ENCODE results near the gene CRLF1. TPM values are rescaled to one million over a fixed set of nuclear protein-coding genes. Genes with fewer than 3 reads are reported as not detected.

CRLF1 gene
- total and polyA plus RNA-seq, 2 experiments from 2014 or later = 18.1 to 19.7 TPM

DNA sequence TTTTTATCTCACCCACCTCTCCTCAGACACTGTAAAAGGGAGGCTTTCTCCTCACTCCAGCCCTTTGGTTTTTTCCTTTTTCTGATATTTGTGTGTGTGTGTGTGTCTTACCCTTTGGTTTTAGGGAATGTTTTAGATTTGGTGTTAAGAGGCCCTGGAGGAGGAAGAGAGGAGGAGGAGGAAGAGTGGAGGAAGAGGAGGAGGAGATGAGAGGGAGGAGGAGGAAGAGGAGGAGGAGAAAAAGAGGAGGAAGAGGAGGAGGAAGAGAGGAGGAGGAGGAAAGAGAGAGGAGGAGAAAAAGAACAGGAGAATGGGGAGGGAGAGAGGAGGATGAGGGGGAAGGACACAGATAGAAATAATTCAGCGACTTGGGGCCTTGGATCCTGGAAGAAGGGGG, 40.8 kb upstream of the CRLF1 start (continued):
- TF ChIP-seq, protein P1, sequence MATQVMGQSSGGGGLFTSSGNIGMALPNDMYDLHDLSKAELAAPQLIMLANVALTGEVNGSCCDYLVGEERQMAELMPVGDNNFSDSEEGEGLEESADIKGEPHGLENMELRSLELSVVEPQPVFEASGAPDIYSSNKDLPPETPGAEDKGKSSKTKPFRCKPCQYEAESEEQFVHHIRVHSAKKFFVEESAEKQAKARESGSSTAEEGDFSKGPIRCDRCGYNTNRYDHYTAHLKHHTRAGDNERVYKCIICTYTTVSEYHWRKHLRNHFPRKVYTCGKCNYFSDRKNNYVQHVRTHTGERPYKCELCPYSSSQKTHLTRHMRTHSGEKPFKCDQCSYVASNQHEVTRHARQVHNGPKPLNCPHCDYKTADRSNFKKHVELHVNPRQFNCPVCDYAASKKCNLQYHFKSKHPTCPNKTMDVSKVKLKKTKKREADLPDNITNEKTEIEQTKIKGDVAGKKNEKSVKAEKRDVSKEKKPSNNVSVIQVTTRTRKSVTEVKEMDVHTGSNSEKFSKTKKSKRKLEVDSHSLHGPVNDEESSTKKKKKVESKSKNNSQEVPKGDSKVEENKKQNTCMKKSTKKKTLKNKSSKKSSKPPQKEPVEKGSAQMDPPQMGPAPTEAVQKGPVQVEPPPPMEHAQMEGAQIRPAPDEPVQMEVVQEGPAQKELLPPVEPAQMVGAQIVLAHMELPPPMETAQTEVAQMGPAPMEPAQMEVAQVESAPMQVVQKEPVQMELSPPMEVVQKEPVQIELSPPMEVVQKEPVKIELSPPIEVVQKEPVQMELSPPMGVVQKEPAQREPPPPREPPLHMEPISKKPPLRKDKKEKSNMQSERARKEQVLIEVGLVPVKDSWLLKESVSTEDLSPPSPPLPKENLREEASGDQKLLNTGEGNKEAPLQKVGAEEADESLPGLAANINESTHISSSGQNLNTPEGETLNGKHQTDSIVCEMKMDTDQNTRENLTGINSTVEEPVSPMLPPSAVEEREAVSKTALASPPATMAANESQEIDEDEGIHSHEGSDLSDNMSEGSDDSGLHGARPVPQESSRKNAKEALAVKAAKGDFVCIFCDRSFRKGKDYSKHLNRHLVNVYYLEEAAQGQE (IDR thresholded peaks at IDR 0.05; ENCODE audit: unreplicated experiment) = no peak
- TF ChIP-seq, protein P2, sequence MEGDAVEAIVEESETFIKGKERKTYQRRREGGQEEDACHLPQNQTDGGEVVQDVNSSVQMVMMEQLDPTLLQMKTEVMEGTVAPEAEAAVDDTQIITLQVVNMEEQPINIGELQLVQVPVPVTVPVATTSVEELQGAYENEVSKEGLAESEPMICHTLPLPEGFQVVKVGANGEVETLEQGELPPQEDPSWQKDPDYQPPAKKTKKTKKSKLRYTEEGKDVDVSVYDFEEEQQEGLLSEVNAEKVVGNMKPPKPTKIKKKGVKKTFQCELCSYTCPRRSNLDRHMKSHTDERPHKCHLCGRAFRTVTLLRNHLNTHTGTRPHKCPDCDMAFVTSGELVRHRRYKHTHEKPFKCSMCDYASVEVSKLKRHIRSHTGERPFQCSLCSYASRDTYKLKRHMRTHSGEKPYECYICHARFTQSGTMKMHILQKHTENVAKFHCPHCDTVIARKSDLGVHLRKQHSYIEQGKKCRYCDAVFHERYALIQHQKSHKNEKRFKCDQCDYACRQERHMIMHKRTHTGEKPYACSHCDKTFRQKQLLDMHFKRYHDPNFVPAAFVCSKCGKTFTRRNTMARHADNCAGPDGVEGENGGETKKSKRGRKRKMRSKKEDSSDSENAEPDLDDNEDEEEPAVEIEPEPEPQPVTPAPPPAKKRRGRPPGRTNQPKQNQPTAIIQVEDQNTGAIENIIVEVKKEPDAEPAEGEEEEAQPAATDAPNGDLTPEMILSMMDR (conservative IDR thresholded peaks at IDR 0.05; ENCODE audit: low read depth in 2 of 2) = no peak
- no peak for TF ChIP-seq ZNF114 (CRISPR knock-in tag; IDR thresholded peaks at IDR 0.05)
- no peak for TF ChIP-seq NANOG (IDR thresholded peaks at IDR 0.05; ENCODE audit: borderline replicate concordance)

DNA sequence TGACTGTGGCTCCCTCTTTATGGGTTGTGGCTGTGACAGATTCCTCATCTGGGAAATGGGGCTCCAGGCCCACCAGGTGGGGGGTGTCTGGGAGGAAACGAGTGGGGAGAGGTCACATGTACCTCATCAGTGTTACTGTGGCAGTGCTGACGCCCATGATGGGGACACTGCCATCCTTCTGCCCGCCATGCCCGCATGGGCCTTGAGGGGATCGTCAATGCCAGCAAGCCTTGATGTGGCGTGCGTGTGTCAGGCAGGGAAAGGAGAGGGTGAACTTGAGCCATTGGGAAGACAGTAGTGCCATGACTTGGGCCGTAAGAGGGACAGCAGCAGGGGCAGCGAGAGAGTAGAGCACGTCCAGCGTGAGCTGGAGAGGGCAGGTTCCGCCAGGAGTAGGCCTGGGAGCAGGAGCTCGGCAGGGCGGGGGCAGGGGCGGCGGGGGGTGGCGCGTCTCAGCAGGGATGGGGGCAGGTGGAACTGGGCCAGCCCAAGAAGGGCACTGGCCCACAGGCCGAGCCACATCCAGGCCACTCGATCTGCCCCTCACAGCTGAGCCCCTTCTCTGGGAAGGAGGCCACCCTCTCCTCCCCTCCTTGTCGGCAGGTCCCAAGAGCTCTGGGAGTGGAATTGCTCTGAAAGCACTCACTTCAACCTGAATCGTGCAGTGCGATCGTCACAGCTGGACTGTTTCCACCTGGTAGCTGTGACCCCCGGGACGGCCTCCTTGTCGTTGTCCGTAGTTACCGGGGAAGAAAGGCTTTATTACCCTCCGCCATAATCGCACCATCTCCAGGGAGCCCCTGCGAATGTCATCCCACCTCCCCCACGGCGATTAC, 40.2 kb upstream of the CRLF1 start:
- no peaks in the 10 kb centered on the region for H3K27me3 ChIP-seq (ENCODE audit: insufficient read depth)
- peaks cover 3% of the 10 kb centered on the region; the same call in 1 of the 2 replicates for H3F3A ChIP-seq (replicated peaks; ENCODE audit: low read depth)
- peaks cover 8% of the 10 kb centered on the region; the same call in 1 of the 2 replicates for H3K79me2 ChIP-seq (replicated peaks; ENCODE audit: insufficient read depth)
- Mint-ChIP-seq H3K4me3 (no peak overlapping the region), H3K27me3 (ENCODE audit: insufficient read depth, low read depth, poor library complexity) (peaks cover 21% of the 10 kb centered on the region), H3K27ac (no peak overlapping the region), H3K36me3 (ENCODE audit: low read depth) (peaks cover 4% of the 10 kb centered on the region; the same call in 2 of the 3 replicates), H3K9me3 (no peaks in the 10 kb centered on the region; the same call in 2 of the 3 replicates), H3K4me1 (peaks cover 45% of the 10 kb centered on the region)
- no peaks in the 10 kb centered on the region for H3K36me3 ChIP-seq (ENCODE audit: insufficient read depth)
- no peak overlapping the region for H3K4me3 ChIP-seq
- no peak overlapping the region for H3K4me2 ChIP-seq
- ATAC-seq (no peak), DNase-seq (ENCODE audit: low spot score) (no peak)
- H2AFZ ChIP-seq = no peak overlapping the region
- H3K9me2 ChIP-seq (ENCODE audit: insufficient read depth) = no peaks in the 10 kb centered on the region; the same call in 1 of the 2 replicates
- H3K4me1 ChIP-seq (ENCODE audit: insufficient read depth) = peaks cover 20% of the 10 kb centered on the region; the same call in 1 of the 2 replicates
- H4K20me1 ChIP-seq (replicated peaks; ENCODE audit: insufficient read depth) = peaks cover 10% of the 10 kb centered on the region
- no peak overlapping the region for H3K27ac ChIP-seq (ENCODE audit: low read depth)
- TF ChIP-seq JUNB (IDR thresholded peaks at IDR 0.05; ENCODE audit: unreplicated experiment) (no peak), EZH2phosphoT487 (IDR thresholded peaks at IDR 0.05; ENCODE audit: unreplicated experiment) (no peak), ZNF114 (CRISPR knock-in tag; IDR thresholded peaks at IDR 0.05) (no peak), NANOG (IDR thresholded peaks at IDR 0.05; ENCODE audit: borderline replicate concordance) (no peak), STAT1 (IDR thresholded peaks at IDR 0.05; ENCODE audit: unreplicated experiment) (no peak), POLR2AphosphoS5 (IDR thresholded peaks at IDR 0.05; ENCODE audit: low read depth) (no peak)
- TF ChIP-seq, protein P3, sequence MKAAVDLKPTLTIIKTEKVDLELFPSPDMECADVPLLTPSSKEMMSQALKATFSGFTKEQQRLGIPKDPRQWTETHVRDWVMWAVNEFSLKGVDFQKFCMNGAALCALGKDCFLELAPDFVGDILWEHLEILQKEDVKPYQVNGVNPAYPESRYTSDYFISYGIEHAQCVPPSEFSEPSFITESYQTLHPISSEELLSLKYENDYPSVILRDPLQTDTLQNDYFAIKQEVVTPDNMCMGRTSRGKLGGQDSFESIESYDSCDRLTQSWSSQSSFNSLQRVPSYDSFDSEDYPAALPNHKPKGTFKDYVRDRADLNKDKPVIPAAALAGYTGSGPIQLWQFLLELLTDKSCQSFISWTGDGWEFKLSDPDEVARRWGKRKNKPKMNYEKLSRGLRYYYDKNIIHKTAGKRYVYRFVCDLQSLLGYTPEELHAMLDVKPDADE (IDR thresholded peaks at IDR 0.05) = no peak
- TF ChIP-seq, protein P4, sequence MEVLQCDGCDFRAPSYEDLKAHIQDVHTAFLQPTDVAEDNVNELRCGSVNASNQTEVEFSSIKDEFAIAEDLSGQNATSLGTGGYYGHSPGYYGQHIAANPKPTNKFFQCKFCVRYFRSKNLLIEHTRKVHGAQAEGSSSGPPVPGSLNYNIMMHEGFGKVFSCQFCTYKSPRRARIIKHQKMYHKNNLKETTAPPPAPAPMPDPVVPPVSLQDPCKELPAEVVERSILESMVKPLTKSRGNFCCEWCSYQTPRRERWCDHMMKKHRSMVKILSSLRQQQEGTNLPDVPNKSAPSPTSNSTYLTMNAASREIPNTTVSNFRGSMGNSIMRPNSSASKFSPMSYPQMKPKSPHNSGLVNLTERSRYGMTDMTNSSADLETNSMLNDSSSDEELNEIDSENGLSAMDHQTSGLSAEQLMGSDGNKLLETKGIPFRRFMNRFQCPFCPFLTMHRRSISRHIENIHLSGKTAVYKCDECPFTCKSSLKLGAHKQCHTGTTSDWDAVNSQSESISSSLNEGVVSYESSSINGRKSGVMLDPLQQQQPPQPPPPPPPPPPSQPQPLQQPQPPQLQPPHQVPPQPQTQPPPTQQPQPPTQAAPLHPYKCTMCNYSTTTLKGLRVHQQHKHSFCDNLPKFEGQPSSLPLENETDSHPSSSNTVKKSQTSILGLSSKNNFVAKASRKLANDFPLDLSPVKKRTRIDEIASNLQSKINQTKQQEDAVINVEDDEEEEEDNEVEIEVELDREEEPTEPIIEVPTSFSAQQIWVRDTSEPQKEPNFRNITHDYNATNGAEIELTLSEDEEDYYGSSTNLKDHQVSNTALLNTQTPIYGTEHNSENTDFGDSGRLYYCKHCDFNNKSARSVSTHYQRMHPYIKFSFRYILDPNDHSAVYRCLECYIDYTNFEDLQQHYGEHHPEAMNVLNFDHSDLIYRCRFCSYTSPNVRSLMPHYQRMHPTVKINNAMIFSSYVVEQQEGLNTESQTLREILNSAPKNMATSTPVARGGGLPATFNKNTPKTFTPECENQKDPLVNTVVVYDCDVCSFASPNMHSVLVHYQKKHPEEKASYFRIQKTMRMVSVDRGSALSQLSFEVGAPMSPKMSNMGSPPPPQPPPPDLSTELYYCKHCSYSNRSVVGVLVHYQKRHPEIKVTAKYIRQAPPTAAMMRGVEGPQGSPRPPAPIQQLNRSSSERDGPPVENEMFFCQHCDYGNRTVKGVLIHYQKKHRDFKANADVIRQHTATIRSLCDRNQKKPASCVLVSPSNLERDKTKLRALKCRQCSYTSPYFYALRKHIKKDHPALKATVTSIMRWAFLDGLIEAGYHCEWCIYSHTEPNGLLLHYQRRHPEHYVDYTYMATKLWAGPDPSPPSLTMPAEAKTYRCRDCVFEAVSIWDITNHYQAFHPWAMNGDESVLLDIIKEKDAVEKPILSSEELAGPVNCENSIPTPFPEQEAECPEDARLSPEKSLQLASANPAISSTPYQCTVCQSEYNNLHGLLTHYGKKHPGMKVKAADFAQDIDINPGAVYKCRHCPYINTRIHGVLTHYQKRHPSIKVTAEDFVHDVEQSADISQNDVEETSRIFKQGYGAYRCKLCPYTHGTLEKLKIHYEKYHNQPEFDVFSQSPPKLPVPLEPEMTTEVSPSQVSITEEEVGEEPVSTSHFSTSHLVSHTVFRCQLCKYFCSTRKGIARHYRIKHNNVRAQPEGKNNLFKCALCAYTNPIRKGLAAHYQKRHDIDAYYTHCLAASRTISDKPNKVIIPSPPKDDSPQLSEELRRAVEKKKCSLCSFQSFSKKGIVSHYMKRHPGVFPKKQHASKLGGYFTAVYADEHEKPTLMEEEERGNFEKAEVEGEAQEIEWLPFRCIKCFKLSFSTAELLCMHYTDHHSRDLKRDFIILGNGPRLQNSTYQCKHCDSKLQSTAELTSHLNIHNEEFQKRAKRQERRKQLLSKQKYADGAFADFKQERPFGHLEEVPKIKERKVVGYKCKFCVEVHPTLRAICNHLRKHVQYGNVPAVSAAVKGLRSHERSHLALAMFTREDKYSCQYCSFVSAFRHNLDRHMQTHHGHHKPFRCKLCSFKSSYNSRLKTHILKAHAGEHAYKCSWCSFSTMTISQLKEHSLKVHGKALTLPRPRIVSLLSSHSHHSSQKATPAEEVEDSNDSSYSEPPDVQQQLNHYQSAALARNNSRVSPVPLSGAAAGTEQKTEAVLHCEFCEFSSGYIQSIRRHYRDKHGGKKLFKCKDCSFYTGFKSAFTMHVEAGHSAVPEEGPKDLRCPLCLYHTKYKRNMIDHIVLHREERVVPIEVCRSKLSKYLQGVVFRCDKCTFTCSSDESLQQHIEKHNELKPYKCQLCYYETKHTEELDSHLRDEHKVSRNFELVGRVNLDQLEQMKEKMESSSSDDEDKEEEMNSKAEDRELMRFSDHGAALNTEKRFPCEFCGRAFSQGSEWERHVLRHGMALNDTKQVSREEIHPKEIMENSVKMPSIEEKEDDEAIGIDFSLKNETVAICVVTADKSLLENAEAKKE (CRISPR knock-in tag; IDR thresholded peaks at IDR 0.05) = no peak
